ENCODE results near the gene IGLL1.
A peak's percentile ranks its signal among the peaks of the same experiment; 100 is the strongest.

Gene IGLL1

GRCh38 chr22:23532731-23533130, 47.4 kb downstream of the IGLL1 start:
- Histone ChIP-seq H3K27ac (ENCODE audit: low read length, poor library complexity, severe bottlenecking) (no peak overlapping the region), H3K27me3 (ENCODE audit: control insufficient read depth in 1 of 2, insufficient read depth in 1 of 2, low read length in 2 of 2) (peaks cover 38 to 55% of the 10 kb centered on the region in 2 experiments), H2AK5ac (ENCODE audit: low read length, severe bottlenecking) (no peak overlapping the region), H2AFZ (ENCODE audit: low read depth, low read length) (no peak overlapping the region), H3K4ac (ENCODE audit: low read depth in 1 of 2, low read length in 2 of 2) (peak overlapping the region in 1 of 2 experiments; percentile 26), H3K4me2 (ENCODE audit: low read length, poor library complexity, severe bottlenecking) (no peak overlapping the region), H3K4me3 (ENCODE audit: insufficient read depth in 1 of 2, low read depth in 1 of 2, low read length in 2 of 2) (no peak overlapping the region), H4K8ac (ENCODE audit: low read length) (no peak overlapping the region), H4K91ac (ENCODE audit: low read length) (peak overlapping the region; percentile 19), H2BK5ac (ENCODE audit: low read depth, low read length, poor library complexity, severe bottlenecking) (no peak overlapping the region), H3K79me1 (replicated peaks; ENCODE audit: low read length, poor library complexity, severe bottlenecking) (no peaks in the 10 kb centered on the region), H3K36me3 (ENCODE audit: control insufficient read depth in 1 of 2, insufficient read depth in 2 of 2, low read depth in 1 of 2, low read length in 2 of 2) (no peaks in the 10 kb centered on the region), H3K9me3 (ENCODE audit: control insufficient read depth, low read length) (no peaks in the 10 kb centered on the region), H3K18ac (ENCODE audit: low read depth in 1 of 2, low read length in 2 of 2) (peak overlapping the region in 1 of 2 experiments; percentile 42), H3K23ac (ENCODE audit: low read length in 2 of 2) (no peak overlapping the region), H2BK15ac (ENCODE audit: low read depth, poor library complexity, severe bottlenecking) (no peak overlapping the region), H2BK120ac (ENCODE audit: low read depth, low read length) (no peak overlapping the region), H3K4me1 (ENCODE audit: control insufficient read depth, insufficient read depth, low read depth, low read length) (no peaks in the 10 kb centered on the region), H3K9ac (ENCODE audit: low read length) (no peak overlapping the region), H2BK12ac (ENCODE audit: low read length in 2 of 2) (peak overlapping the region; percentile 85 to 89), H3K14ac (ENCODE audit: low read length in 2 of 2) (no peak overlapping the region)
- WGBS, result 83% methylated on average over 4 of the region's 5 CpGs
- DNase-seq, result no peak

DNA sequence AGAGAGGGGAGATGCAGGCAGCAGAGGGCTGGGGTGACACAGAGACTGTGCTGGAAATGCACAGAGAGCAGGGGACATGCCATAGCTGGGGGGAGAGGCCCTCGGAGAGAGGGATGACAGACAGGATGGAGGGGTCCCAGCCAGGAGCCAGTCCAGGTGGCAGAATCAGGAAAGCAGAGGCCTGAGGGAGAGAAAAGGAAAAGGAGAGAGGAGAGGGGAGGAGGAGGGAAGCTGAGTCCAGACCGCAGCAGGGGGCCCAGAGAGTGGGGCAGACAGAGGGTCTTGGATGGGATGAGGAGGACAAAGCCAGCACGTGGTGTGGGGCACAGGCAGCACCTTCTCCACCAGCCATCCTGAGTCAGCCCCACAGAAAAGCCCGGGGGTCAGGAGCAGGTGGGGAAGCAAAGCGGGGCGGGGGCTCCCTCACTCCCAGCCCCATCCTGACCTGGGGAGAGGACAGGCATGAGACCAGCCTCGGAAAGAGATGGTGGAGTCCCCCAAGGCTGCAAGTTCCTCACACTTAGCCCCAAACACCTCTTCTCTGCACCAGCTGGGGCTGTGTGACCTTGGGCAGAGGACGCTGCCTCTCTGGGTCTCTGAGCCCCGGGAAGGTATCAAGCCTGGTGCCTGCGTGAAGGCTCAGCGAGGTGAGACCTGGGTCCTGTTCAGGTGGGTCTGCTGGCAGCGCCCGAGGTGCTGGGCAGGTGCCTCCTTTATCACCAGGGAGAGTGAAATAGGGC, 48.0 kb downstream of the IGLL1 start:
- no peaks in the 10 kb centered on the region for H3K9me3 ChIP-seq (ENCODE audit: control insufficient read depth, low read length)
- peak overlapping the region in 1 of 2 experiments; percentile 97 for H3K14ac ChIP-seq (ENCODE audit: low read length in 2 of 2)
- H2BK120ac ChIP-seq (ENCODE audit: low read depth, low read length), result no peak overlapping the region
- H2BK5ac ChIP-seq (ENCODE audit: low read depth, low read length, poor library complexity, severe bottlenecking), result no peak overlapping the region
- H2AK5ac ChIP-seq (ENCODE audit: low read length, severe bottlenecking), result no peak overlapping the region
- H3K23ac ChIP-seq (ENCODE audit: low read length in 2 of 2), result no peak overlapping the region
- H4K8ac ChIP-seq (ENCODE audit: low read length), result no peak overlapping the region
- H2BK12ac ChIP-seq (ENCODE audit: low read length in 2 of 2), result peak overlapping the region; percentile 85
- no peaks in the 10 kb centered on the region for H3K79me1 ChIP-seq (replicated peaks; ENCODE audit: low read length, poor library complexity, severe bottlenecking)
- H2BK15ac ChIP-seq (ENCODE audit: low read depth, poor library complexity, severe bottlenecking), result no peak overlapping the region
- WGBS, result 78% methylated on average over 13 of the region's 13 CpGs
- H3K4me3 ChIP-seq (ENCODE audit: insufficient read depth in 1 of 2, low read depth in 1 of 2, low read length in 2 of 2), result no peak overlapping the region
- no peaks in the 10 kb centered on the region for H3K36me3 ChIP-seq (ENCODE audit: control insufficient read depth in 1 of 2, insufficient read depth in 2 of 2, low read depth in 1 of 2, low read length in 2 of 2)
- peak overlapping the region; percentile 86 for H4K91ac ChIP-seq (ENCODE audit: low read length)
- H3K4me1 ChIP-seq (ENCODE audit: control insufficient read depth, insufficient read depth, low read depth, low read length), result peaks cover 2% of the 10 kb centered on the region
- no peak for DNase-seq
- H3K27me3 ChIP-seq (ENCODE audit: control insufficient read depth in 1 of 2, insufficient read depth in 1 of 2, low read length in 2 of 2), result peaks cover 32 to 50% of the 10 kb centered on the region in 2 experiments
- peak overlapping the region in 1 of 2 experiments; percentile 78 for H3K18ac ChIP-seq (ENCODE audit: low read depth in 1 of 2, low read length in 2 of 2)
- no peak overlapping the region for H2AFZ ChIP-seq (ENCODE audit: low read depth, low read length)
- H3K27ac ChIP-seq (ENCODE audit: low read length, poor library complexity, severe bottlenecking), result no peak overlapping the region
- peak overlapping the region in 1 of 2 experiments; percentile 13 for H3K4ac ChIP-seq (ENCODE audit: low read depth in 1 of 2, low read length in 2 of 2)
- H3K9ac ChIP-seq (ENCODE audit: low read length), result no peak overlapping the region
- H3K4me2 ChIP-seq (ENCODE audit: low read length, poor library complexity, severe bottlenecking), result no peak overlapping the region

- H3K14ac ChIP-seq (ENCODE audit: low read length in 2 of 2), result peak overlapping the region in 1 of 2 experiments; percentile 97
- H2BK15ac ChIP-seq (ENCODE audit: low read depth, poor library complexity, severe bottlenecking), result peak overlapping the region; percentile 83
- peaks cover 2% of the 10 kb centered on the region for H3K4me1 ChIP-seq (ENCODE audit: control insufficient read depth, insufficient read depth, low read depth, low read length)
- H3K4me3 ChIP-seq (ENCODE audit: insufficient read depth in 1 of 2, low read depth in 1 of 2, low read length in 2 of 2), result no peak overlapping the region
- H2BK5ac ChIP-seq (ENCODE audit: low read depth, low read length, poor library complexity, severe bottlenecking), result no peak overlapping the region
- H2AK5ac ChIP-seq (ENCODE audit: low read length, severe bottlenecking), result no peak overlapping the region
- WGBS, result 94% methylated on average over 24 of the region's 24 CpGs
- H3K9ac ChIP-seq (ENCODE audit: low read length), result no peak overlapping the region
- H2AFZ ChIP-seq (ENCODE audit: low read depth, low read length), result no peak overlapping the region
- peak overlapping the region; percentile 65 to 66 for H2BK12ac ChIP-seq (ENCODE audit: low read length in 2 of 2)
- no peak overlapping the region for H3K4me2 ChIP-seq (ENCODE audit: low read length, poor library complexity, severe bottlenecking)
- no peak overlapping the region for H2BK120ac ChIP-seq (ENCODE audit: low read depth, low read length)
- peak overlapping the region; percentile 8 for H4K8ac ChIP-seq (ENCODE audit: low read length)
- no peaks in the 10 kb centered on the region for H3K9me3 ChIP-seq (ENCODE audit: control insufficient read depth, low read length)
- peak overlapping the region; percentile 40 to 78 for H3K18ac ChIP-seq (ENCODE audit: low read depth in 1 of 2, low read length in 2 of 2)
- no peaks in the 10 kb centered on the region for H3K79me1 ChIP-seq (replicated peaks; ENCODE audit: low read length, poor library complexity, severe bottlenecking)
- H3K27ac ChIP-seq (ENCODE audit: low read length, poor library complexity, severe bottlenecking), result no peak overlapping the region
- no peak overlapping the region for H3K4ac ChIP-seq (ENCODE audit: low read depth in 1 of 2, low read length in 2 of 2)
- no peaks in the 10 kb centered on the region for H3K36me3 ChIP-seq (ENCODE audit: control insufficient read depth in 1 of 2, insufficient read depth in 2 of 2, low read depth in 1 of 2, low read length in 2 of 2)
- peaks cover 32 to 47% of the 10 kb centered on the region in 2 experiments for H3K27me3 ChIP-seq (ENCODE audit: control insufficient read depth in 1 of 2, insufficient read depth in 1 of 2, low read length in 2 of 2)
- peak overlapping the region; percentile 86 for H4K91ac ChIP-seq (ENCODE audit: low read length)
- no peak for DNase-seq
- H3K23ac ChIP-seq (ENCODE audit: low read length in 2 of 2), result no peak overlapping the region
These were observed 48.7 kb downstream of the IGLL1 start for GRCh38 chr22:23531283-23531956.

- H3K4me2 ChIP-seq (ENCODE audit: low read length, poor library complexity, severe bottlenecking), result no peak overlapping the region
- H2BK120ac ChIP-seq (ENCODE audit: low read depth, low read length), result no peak overlapping the region
- no peak for DNase-seq
- H3K4me3 ChIP-seq (ENCODE audit: insufficient read depth in 1 of 2, low read depth in 1 of 2, low read length in 2 of 2), result no peak overlapping the region
- H3K14ac ChIP-seq (ENCODE audit: low read length in 2 of 2), result no peak overlapping the region
- WGBS, result 91% methylated on average over 7 of the region's 7 CpGs
- H2BK15ac ChIP-seq (ENCODE audit: low read depth, poor library complexity, severe bottlenecking), result peak overlapping the region; percentile 83
- no peak overlapping the region for H4K8ac ChIP-seq (ENCODE audit: low read length)
- H4K91ac ChIP-seq (ENCODE audit: low read length), result peak overlapping the region; percentile 80
- no peak overlapping the region for H3K27ac ChIP-seq (ENCODE audit: low read length, poor library complexity, severe bottlenecking)
- H3K18ac ChIP-seq (ENCODE audit: low read depth in 1 of 2, low read length in 2 of 2), result peak overlapping the region in 1 of 2 experiments; percentile 40
- H3K9me3 ChIP-seq (ENCODE audit: control insufficient read depth, low read length), result no peaks in the 10 kb centered on the region
- H3K4me1 ChIP-seq (ENCODE audit: control insufficient read depth, insufficient read depth, low read depth, low read length), result peaks cover 2% of the 10 kb centered on the region
- no peaks in the 10 kb centered on the region for H3K36me3 ChIP-seq (ENCODE audit: control insufficient read depth in 1 of 2, insufficient read depth in 2 of 2, low read depth in 1 of 2, low read length in 2 of 2)
- no peak overlapping the region for H2AK5ac ChIP-seq (ENCODE audit: low read length, severe bottlenecking)
- H2AFZ ChIP-seq (ENCODE audit: low read depth, low read length), result no peak overlapping the region
- no peak overlapping the region for H3K23ac ChIP-seq (ENCODE audit: low read length in 2 of 2)
- no peak overlapping the region for H3K4ac ChIP-seq (ENCODE audit: low read depth in 1 of 2, low read length in 2 of 2)
- H2BK12ac ChIP-seq (ENCODE audit: low read length in 2 of 2), result peak overlapping the region; percentile 18 to 21
- no peak overlapping the region for H3K9ac ChIP-seq (ENCODE audit: low read length)
- H2BK5ac ChIP-seq (ENCODE audit: low read depth, low read length, poor library complexity, severe bottlenecking), result no peak overlapping the region
- no peaks in the 10 kb centered on the region for H3K79me1 ChIP-seq (replicated peaks; ENCODE audit: low read length, poor library complexity, severe bottlenecking)
- peaks cover 36 to 48% of the 10 kb centered on the region in 2 experiments for H3K27me3 ChIP-seq (ENCODE audit: control insufficient read depth in 1 of 2, insufficient read depth in 1 of 2, low read length in 2 of 2)
These were observed 49.3 kb downstream of the IGLL1 start for GRCh38 chr22:23530766-23531282.
